HCT116 (cell line): ENCODE results near the gene MTRFR. TPM values are rescaled to one million over a fixed set of nuclear protein-coding genes. Genes with fewer than 3 reads are reported as not detected.
"Not testable (repeated sequence)": the region's sequence is repeated elsewhere in the genome, so short reads cannot be mapped to it uniquely, and the experiment has no call there.

ENCODE experiments used
- ATAC-seq: fragments of 200-7000 bp; cut with Tn5 transposase; 2 replicates; pipeline ENCODE4 v1.9.1; 2020; ENCODE audit warnings: mild to moderate bottlenecking, moderate library complexity
- BruUV-seq: library from RNA; stranded (reverse); fragments of 400-500 nt; replicated peaks from 2 replicates; lab custom pipeline; 2021; lab: Mats Ljungman, UMichigan
- CTCF ChIA-PET: fragments of 300-600 bp; sonication (Branson Sonifier 250); formaldehyde crosslinking; loops from one replicate; lab custom pipeline; 2021; ENCODE audit warnings: antibody characterized with exemption; lab: Charles Lee
- POLR2A ChIA-PET: fragments of 300-600, 350-600 bp; sonication (Branson Sonifier 250); formaldehyde crosslinking; loops from one replicate; lab custom pipeline; 2021; ENCODE audit warnings: antibody characterized with exemption; lab: Charles Lee
- RAD21 ChIA-PET, 2 experiments: fragments of 300-600 bp; sonication (Branson Sonifier 250); formaldehyde crosslinking; loops; one replicate each; lab custom pipeline; 2023; ENCODE audit warnings: low total read pairs in 2 of 2; ENCODE audit not compliant: uncharacterized antibody in 2 of 2, unreplicated experiment in 2 of 2, low non-redundant PET in 1 of 2; lab: Charles Lee
- DNase-seq: peaks from one replicate; pipeline ENCODE4 v3.0.0-alpha.2; 2010; ENCODE audit warnings: low read depth, low spot score
- H2AFZ ChIP-seq: fragments of 200-600 bp; shearing (Covaris generic), sonication (generic); 2 replicates; pipeline ENCODE4 v1.6.1; 2017; ENCODE audit warnings: low read depth, mixed run types, mixed read lengths, antibody characterized with exemption, low read length; ENCODE audit not compliant: poor library complexity, severe bottlenecking
- H3K27ac ChIP-seq: 2 replicates; pipeline ENCODE4 v1.5.1; 2012; ENCODE audit warnings: low read depth, low read length
- H3K27me3 ChIP-seq: fragments of 200-600 bp; sonication (generic); 2 replicates; pipeline ENCODE4 v1.6.1; 2016; ENCODE audit warnings: mixed run types, low read length, mixed read lengths; ENCODE audit not compliant: insufficient read depth
- H3K36me3 ChIP-seq, 2 experiments: fragments of 200-500 bp in 1 of 2; fragments of 200-600 bp in 1 of 2; sonication (Bioruptor generic) in 1 of 2; sonication (generic) in 1 of 2; 2 replicates each; pipeline versions ENCODE4 v1.5.1 to v1.6.1; 2014 to 2016; ENCODE audit warnings: low read length in 2 of 2, inconsistent platforms in 1 of 2, mixed read lengths in 1 of 2, mixed run types in 1 of 2; ENCODE audit not compliant: insufficient read depth in 2 of 2, control insufficient read depth in 1 of 2
- H3K4me1 ChIP-seq, 2 experiments: fragments of 200-600 bp in 1 of 2; sonication (generic) in 1 of 2; 2 replicates each; pipeline versions ENCODE4 v1.5.1 to v1.6.1; 2012 to 2017; ENCODE audit warnings: low read length in 2 of 2, inconsistent platforms in 1 of 2, mild to moderate bottlenecking in 1 of 2, mixed read lengths in 1 of 2, mixed run types in 1 of 2, moderate library complexity in 1 of 2; ENCODE audit not compliant: insufficient read depth in 2 of 2, control insufficient read depth in 1 of 2
- H3K4me2 ChIP-seq: fragments of 200-600 bp; sonication (generic); 2 replicates; pipeline ENCODE4 v1.6.1; 2017; ENCODE audit warnings: mixed run types, low read length, mixed read lengths
- H3K4me3 ChIP-seq, 2 experiments: fragments of 200-600 bp in 1 of 2; sonication (generic) in 1 of 2; replicated peaks in 1 of 2; 2 replicates each; pipeline ENCODE4 v1.5.1; 2011 to 2016; ENCODE audit warnings: low read length in 2 of 2, control low read depth in 1 of 2, low read depth in 1 of 2, mild to moderate bottlenecking in 1 of 2, mixed read lengths in 1 of 2, mixed run types in 1 of 2
- H3K79me2 ChIP-seq: fragments of 200-600 bp; sonication (generic); 2 replicates; pipeline ENCODE4 v1.6.1; 2017; ENCODE audit warnings: mild to moderate bottlenecking, mixed run types, low read length, moderate library complexity, mixed read lengths; ENCODE audit not compliant: insufficient read depth
- H3K9ac ChIP-seq: fragments of 200-600 bp; sonication (generic); 2 replicates; pipeline ENCODE4 v1.6.1; 2016; ENCODE audit warnings: low read length, mixed read lengths
- H3K9me2 ChIP-seq: fragments of 200-600 bp; sonication (generic), shearing (Covaris generic); 2 replicates; pipeline ENCODE4 v1.6.1; 2017; ENCODE audit warnings: mixed run types, mild to moderate bottlenecking, moderate library complexity; ENCODE audit not compliant: insufficient read depth
- H3K9me3 ChIP-seq, 2 experiments: fragments of 200-500 bp in 1 of 2; fragments of 200-600 bp in 1 of 2; sonication (Bioruptor generic) in 1 of 2; sonication (generic) in 1 of 2; 2 replicates each; pipeline ENCODE4 v1.6.1; 2014 to 2017; ENCODE audit warnings: low read length in 2 of 2, mixed read lengths in 2 of 2, inconsistent platforms in 1 of 2, low read depth in 1 of 2, mild to moderate bottlenecking in 1 of 2, mixed run types in 1 of 2, moderate library complexity in 1 of 2; ENCODE audit not compliant: control insufficient read depth in 1 of 2, insufficient read depth in 1 of 2
- H4K20me1 ChIP-seq: fragments of 200-600 bp; sonication (generic), shearing (Covaris generic); 2 replicates; pipeline ENCODE4 v1.6.1; 2017; ENCODE audit warnings: mixed run types, mild to moderate bottlenecking, moderate library complexity; ENCODE audit not compliant: insufficient read depth
- ELF1 ChIP-seq: IDR thresholded peaks from 2 replicates; pipeline ENCODE4 v1.6.1; 2012; ENCODE audit warnings: low read depth, borderline replicate concordance
- FOSL1 ChIP-seq: IDR thresholded peaks from 2 replicates; pipeline ENCODE4 v1.6.1; 2012; ENCODE audit warnings: low read depth
- JUND ChIP-seq: IDR thresholded peaks from 2 replicates; pipeline ENCODE4 v1.6.1; 2012
- intact Hi-C: fragments of 100-400 bp; cut with micrococcal nuclease; formaldehyde crosslinking; loops from 2 replicates; pipeline ENCODE4 v1.10.0; 2022
- total RNA-seq: library from RNA; stranded (reverse); gene quantifications from one replicate; pipeline ENCODE4 v1.2.1, GENCODE V29; 2021; ENCODE audit not compliant: unreplicated experiment

The MTRFR gene
- total RNA-seq, 1 experiment from 2014 or later = 27.0 TPM

DNA sequence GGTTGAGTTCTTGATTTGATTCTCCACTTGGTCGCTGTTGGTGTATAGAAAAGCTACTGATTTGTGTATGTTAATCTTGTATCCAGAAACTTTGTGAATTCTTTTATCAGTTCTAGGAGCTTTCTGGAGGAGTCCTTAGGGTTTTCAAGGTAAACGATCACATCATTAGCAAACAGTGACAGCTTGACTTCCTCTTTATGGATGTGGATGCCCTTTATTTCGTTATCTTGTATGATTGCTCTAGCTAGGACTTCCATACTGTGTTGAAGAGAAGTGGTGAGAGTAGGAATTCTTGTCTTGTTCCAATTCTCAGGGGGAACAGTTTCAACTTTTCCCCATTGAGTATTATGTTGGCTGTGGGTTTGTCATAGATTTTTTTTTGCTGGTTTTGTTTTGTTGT lies 12.4 kb downstream of the MTRFR start (continued):
- TF ChIP-seq JUND (no peak), ELF1 (no peak), FOSL1 (no peak)
- TF ChIP-seq, all 23 proteins: peak for 0

DNA sequence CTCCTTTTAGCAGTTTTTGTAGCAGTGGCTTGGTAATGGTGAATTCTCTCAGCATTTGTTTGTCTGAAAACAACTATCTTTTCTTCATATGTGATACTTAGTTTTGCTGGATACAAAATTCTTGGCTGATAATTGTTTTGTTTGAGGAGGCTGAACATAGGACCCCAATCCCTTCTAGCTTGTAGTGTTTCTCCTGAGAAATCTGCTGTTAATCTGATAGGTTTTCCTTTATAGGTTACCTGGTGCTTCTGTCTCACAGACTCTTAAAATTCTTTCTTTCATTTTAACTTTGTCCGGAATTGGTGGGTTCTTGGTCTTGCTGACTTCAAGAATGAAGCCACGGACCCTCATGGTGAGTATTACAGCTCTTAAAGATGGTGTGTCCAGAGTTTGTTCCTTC lies 14.9 kb downstream of the MTRFR start:
- H3K4me2 ChIP-seq, RAD21 ChIA-PET, H3K9me2 ChIP-seq, H3K27ac ChIP-seq, H4K20me1 ChIP-seq, DNase-seq, ATAC-seq, intact Hi-C loops, H2AFZ ChIP-seq, H3K27me3 ChIP-seq, H3K4me3 ChIP-seq, H3K36me3 ChIP-seq, H3K9me3 ChIP-seq, H3K9ac ChIP-seq, BruUV-seq: not testable (repeated sequence)
- ChIA-PET CTCF (interaction anchor here (0.9 to 1.1 kb wide), 2 partner anchors 10 kb away, joined by 3 read pairs; no protein-coding TSS in a partner anchor), POLR2A (interaction anchor here (3.0 kb wide), 1 partner anchor 15 kb away, joined by 19 read pairs; the partner anchor contains the start of genes MPHOSPH9 and MTRFR)
- Histone ChIP-seq H3K79me2 (peaks cover 67% of the 10 kb centered on the region), H3K4me1 (peaks cover 19 to 29% of the 10 kb centered on the region in 2 experiments)

DNA sequence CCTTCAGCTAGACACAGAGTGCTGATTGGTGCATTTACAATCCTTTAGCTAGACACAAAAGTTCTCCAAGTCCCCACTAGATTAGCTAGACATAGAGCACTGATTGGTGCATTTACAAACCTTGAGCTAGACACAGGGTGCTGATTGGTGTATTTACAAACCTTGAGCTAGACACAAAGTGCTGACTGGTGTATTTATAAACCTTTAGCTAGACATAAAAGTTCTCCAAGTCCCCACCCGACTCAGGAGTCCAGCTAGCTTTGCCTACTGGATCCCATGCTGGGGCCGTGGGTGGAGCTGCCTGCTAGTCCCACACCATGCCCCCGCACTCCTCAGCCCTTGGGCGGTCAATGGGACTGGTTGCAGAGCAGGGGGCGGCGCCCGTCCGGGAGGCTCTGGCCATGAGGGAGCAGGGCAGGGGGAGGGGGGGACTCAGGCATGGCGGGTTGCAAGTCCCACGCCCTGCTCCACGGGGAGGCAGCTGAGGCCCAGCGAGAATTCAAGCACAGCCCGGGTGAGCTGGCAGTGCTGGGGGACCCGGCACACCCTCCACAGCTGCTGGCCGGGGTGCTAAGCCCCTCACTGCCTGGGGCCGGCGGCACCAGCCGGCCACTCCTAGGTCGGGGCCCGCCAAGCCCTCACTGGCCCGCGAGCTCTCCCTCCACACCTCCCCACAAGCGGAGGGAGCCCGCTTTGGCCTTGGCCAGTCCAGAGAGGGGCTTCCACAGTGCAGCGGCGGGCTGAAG lies 15.9 kb downstream of the MTRFR start:
- POLR2A ChIA-PET = interaction anchor here (3.0 kb wide), 1 partner anchor 16 kb away, joined by 19 read pairs; the partner anchor contains the start of genes MPHOSPH9 and MTRFR
- RAD21 ChIA-PET, H3K9me3 ChIP-seq, H3K9ac ChIP-seq, H3K4me2 ChIP-seq, H3K4me3 ChIP-seq, ATAC-seq, H4K20me1 ChIP-seq, BruUV-seq, H3K36me3 ChIP-seq, H2AFZ ChIP-seq, DNase-seq, H3K27me3 ChIP-seq, H3K9me2 ChIP-seq, intact Hi-C loops: not testable (repeated sequence)
- Histone ChIP-seq H3K27ac (peak overlapping the region; percentile 8; the same call in 1 of the 2 replicates), H3K79me2 (peaks cover 77% of the 10 kb centered on the region), H3K4me1 (peaks cover 19 to 29% of the 10 kb centered on the region in 2 experiments)
- CTCF ChIA-PET = interaction anchor here (0.8 to 0.9 kb wide), 2 partner anchors 11 to 16 kb away, joined by 3 read pairs; partner anchors contain the start of genes MPHOSPH9 and MTRFR
